ENCODE measurements around the gene TBX4. TPM values are rescaled to one million over a fixed set of nuclear protein-coding genes. Genes with fewer than 3 reads are reported as not detected.

TBX4 gene
- total and polyA plus RNA-seq, 2 of the 13 experiments (the other 11 are each of a cell fraction or from before 2014, with no cell fraction given), result 0.11 to 1.1 TPM

GRCh38 chr17:61517265-61517664, 65.0 kb downstream of the TBX4 start:
- in situ Hi-C loops (cut with HindIII; ENCODE audit: extremely low pct_ligation_motif_present, low pct_unique_long_range_greater_than_20kb), result no loop called here
- CTCF ChIA-PET (ENCODE audit: low intra/inter-chr PET ratio, low total read pairs), result no interaction called here

More at GRCh38 chr17:61517265-61517664, 65.0 kb downstream of the TBX4 start:
- H3K4me1 ChIP-seq (ENCODE audit: insufficient read depth, low read length), result no peaks in the 10 kb centered on the region
- WGBS (ENCODE audit: low lambda C conversion rate), result 80% methylated on average over 3 of the region's 3 CpGs
- H3K27ac ChIP-seq (ENCODE audit: extremely low read length, insufficient read depth, low read length), result no peak overlapping the region
- DNase-seq (ENCODE audit: low spot score) (no peak), ATAC-seq (no peak), FAIRE-seq (no peak)
- H3K27me3 ChIP-seq (ENCODE audit: control insufficient read depth in 1 of 2, insufficient read depth in 2 of 2, low read length in 2 of 2), result no peaks in the 10 kb centered on the region
- H3K4me3 ChIP-seq (replicated peaks in 1 of 3; ENCODE audit: insufficient read depth in 1 of 3, low read depth in 2 of 3, low read length in 3 of 3), result no peak overlapping the region
- POLR2A ChIA-PET, result no interaction called here
- no peaks in the 10 kb centered on the region for H3K79me2 ChIP-seq (ENCODE audit: insufficient read depth, low read length)
- intact Hi-C loops (cut with micrococcal nuclease; ENCODE audit: unreplicated experiment), result no loop called here
- BruUV-seq (replicated peaks), result no TSS peak
- H4K20me1 ChIP-seq (ENCODE audit: insufficient read depth, low read length), result no peaks in the 10 kb centered on the region
- H2AFZ ChIP-seq (ENCODE audit: low read length), result no peak overlapping the region
- no peak overlapping the region for H3K9ac ChIP-seq (ENCODE audit: insufficient read depth, low read depth, low read length)
- no peak overlapping the region for H3K4me2 ChIP-seq (ENCODE audit: low read depth, low read length)
- TF ChIP-seq BCL3 (CRISPR knock-in tag; IDR thresholded peaks at IDR 0.05) (no peak), ZNF878 (CRISPR knock-in tag; IDR thresholded peaks at IDR 0.05) (no peak), TBP (CRISPR knock-in tag; IDR thresholded peaks at IDR 0.05) (no peak), ZNF264 (CRISPR knock-in tag; IDR thresholded peaks at IDR 0.05) (no peak), ZSCAN31 (CRISPR knock-in tag; IDR thresholded peaks at IDR 0.05; ENCODE audit: low read depth) (no peak), IRF9 (CRISPR knock-in tag; IDR thresholded peaks at IDR 0.05; ENCODE audit: borderline replicate concordance) (no peak), KDM5B (CRISPR knock-in tag; IDR thresholded peaks at IDR 0.05; ENCODE audit: borderline replicate concordance) (no peak), ZNF598 (CRISPR knock-in tag; IDR thresholded peaks at IDR 0.05; ENCODE audit: borderline replicate concordance) (no peak), ZNF629 (CRISPR knock-in tag; conservative IDR thresholded peaks at IDR 0.05) (0 out of 2 replicates have a peak, but pooled peaks have one; percentile 5), STAT6 (CRISPR knock-in tag; IDR thresholded peaks at IDR 0.05; ENCODE audit: borderline replicate concordance) (no peak), MAFK (conservative IDR thresholded peaks at IDR 0.05 in 1 of 2, IDR thresholded peaks at IDR 0.05 in 1 of 2; ENCODE audit: low read length in 2 of 2) (peak; percentile 26 to 42; a peak in 2 of 4 replicates), KLF16 (CRISPR knock-in tag; IDR thresholded peaks at IDR 0.05) (no peak), MAFF (IDR thresholded peaks at IDR 0.05; ENCODE audit: low read depth, low read length) (peak; percentile 29; the same call in 1 of the 2 replicates), MTERF4 (CRISPR knock-in tag; IDR thresholded peaks at IDR 0.05) (no peak), SMC3 (IDR thresholded peaks at IDR 0.05; ENCODE audit: low read length) (no peak)
- no peaks in the 10 kb centered on the region for H3K9me3 ChIP-seq (ENCODE audit: low read length)
- no peaks in the 10 kb centered on the region for H3K36me3 ChIP-seq (replicated peaks in 1 of 2; ENCODE audit: control insufficient read depth in 1 of 2, insufficient read depth in 2 of 2, low read length in 2 of 2)

Data from HepG2 (cell line).